HFFc6 (cell line): ENCODE data around the gene OR2T8. TPM values are rescaled to one million over a fixed set of nuclear protein-coding genes. Genes with fewer than 3 reads are reported as not detected.

ENCODE experiments used
- DNase-seq: peaks from one replicate; pipeline ENCODE4 v3.0.0-alpha.2; 2018
- H3K27ac Mint-ChIP-seq: 2 replicates; pipeline ENCODE4 v1.8.0; 2020; ENCODE audit warnings: mild to moderate bottlenecking, mixed read lengths
- H3K27me3 Mint-ChIP-seq: 2 replicates; pipeline ENCODE4 v1.8.0; 2021; ENCODE audit warnings: mild to moderate bottlenecking, moderate library complexity, mixed read lengths; ENCODE audit not compliant: insufficient read depth
- H3K36me3 Mint-ChIP-seq: 2 replicates; pipeline ENCODE4 v1.8.0; 2021; ENCODE audit warnings: low read depth, mixed read lengths
- H3K4me1 Mint-ChIP-seq: 2 replicates; pipeline ENCODE4 v1.8.0; 2020; ENCODE audit warnings: low read depth, mixed read lengths
- H3K4me3 Mint-ChIP-seq: 2 replicates; pipeline ENCODE4 v1.8.0; 2020; ENCODE audit warnings: mild to moderate bottlenecking, moderate library complexity, mixed read lengths
- H3K9me3 Mint-ChIP-seq: 2 replicates; pipeline ENCODE4 v1.8.0; 2020; ENCODE audit warnings: mild to moderate bottlenecking, mixed read lengths
- total RNA-seq, 6 experiments: library from RNA; stranded (reverse); fragmentation: NEBNext Ultra II Directional; extraction: Animal tissue kit (Norgen Biotek cat#: 25700); gene quantifications; 2 replicates in 1 of 6; 3 replicates in 5 of 6; pipeline ENCODE4 v1.2.3, GENCODE V29; 2021
- TF ChIP-seq, protein P1 (sequence below): fragments of 200-600 bp; sonication (generic); IDR thresholded peaks from 2 replicates; pipeline ENCODE4 v1.5.0; 2021; ENCODE audit warnings: antibody characterized with exemption, mild to moderate bottlenecking

OR2T8 gene
- total RNA-seq, 6 experiments from 2014 or later, result not detected

DNA sequence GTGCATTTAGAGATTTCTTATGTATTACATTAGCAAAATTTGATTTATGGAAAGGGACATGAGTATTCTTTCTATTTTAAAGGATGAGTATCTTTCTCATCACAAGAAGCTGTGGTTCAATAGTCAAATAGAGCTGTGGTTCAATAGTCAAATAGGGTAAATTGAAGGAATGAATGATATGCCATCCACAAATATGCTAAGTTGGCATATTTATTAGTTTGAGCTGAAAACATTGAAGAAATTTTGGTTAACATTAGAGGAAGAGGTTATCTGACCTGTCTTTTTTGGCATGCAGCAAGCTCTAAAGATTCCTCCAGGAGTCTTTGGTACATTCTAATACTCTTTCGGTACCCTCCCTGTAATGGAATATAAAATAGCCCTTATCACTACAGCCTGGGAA, 33.4 kb downstream of the OR2T8 start:
- H3K4me1 Mint-ChIP-seq, result no peaks in the 10 kb centered on the region
- H3K27me3 Mint-ChIP-seq, result no peaks in the 10 kb centered on the region; the same call in 1 of the 2 replicates
- TF ChIP-seq, protein P1, sequence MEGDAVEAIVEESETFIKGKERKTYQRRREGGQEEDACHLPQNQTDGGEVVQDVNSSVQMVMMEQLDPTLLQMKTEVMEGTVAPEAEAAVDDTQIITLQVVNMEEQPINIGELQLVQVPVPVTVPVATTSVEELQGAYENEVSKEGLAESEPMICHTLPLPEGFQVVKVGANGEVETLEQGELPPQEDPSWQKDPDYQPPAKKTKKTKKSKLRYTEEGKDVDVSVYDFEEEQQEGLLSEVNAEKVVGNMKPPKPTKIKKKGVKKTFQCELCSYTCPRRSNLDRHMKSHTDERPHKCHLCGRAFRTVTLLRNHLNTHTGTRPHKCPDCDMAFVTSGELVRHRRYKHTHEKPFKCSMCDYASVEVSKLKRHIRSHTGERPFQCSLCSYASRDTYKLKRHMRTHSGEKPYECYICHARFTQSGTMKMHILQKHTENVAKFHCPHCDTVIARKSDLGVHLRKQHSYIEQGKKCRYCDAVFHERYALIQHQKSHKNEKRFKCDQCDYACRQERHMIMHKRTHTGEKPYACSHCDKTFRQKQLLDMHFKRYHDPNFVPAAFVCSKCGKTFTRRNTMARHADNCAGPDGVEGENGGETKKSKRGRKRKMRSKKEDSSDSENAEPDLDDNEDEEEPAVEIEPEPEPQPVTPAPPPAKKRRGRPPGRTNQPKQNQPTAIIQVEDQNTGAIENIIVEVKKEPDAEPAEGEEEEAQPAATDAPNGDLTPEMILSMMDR, result no peak
- no peaks in the 10 kb centered on the region; the same call in 1 of the 2 replicates for H3K36me3 Mint-ChIP-seq
- no peak overlapping the region for H3K4me3 Mint-ChIP-seq
- no peak overlapping the region for H3K27ac Mint-ChIP-seq
- H3K9me3 Mint-ChIP-seq, result peaks cover 43% of the 10 kb centered on the region
- DNase-seq, result no peak

- TF ChIP-seq, protein P1, result no peak
- H3K9me3 Mint-ChIP-seq, result peaks cover 29% of the 10 kb centered on the region
Observed at GRCh38 chr1:247961791-247962190, 41.7 kb downstream of the OR2T8 start.

GRCh38 chr1:247962911-247963588, 43.0 kb downstream of the OR2T8 start:
- no peak for DNase-seq
- Mint-ChIP-seq H3K4me3 (no peak overlapping the region), H3K27ac (no peak overlapping the region), H3K27me3 (no peaks in the 10 kb centered on the region; the same call in 1 of the 2 replicates), H3K4me1 (no peaks in the 10 kb centered on the region), H3K36me3 (no peaks in the 10 kb centered on the region), H3K9me3 (peaks cover 21% of the 10 kb centered on the region)
- TF ChIP-seq, protein P1, result no peak

More at GRCh38 chr1:247961791-247962190, 41.7 kb downstream of the OR2T8 start:
- no peaks in the 10 kb centered on the region; the same call in 1 of the 2 replicates for H3K27me3 Mint-ChIP-seq
- no peaks in the 10 kb centered on the region; the same call in 1 of the 2 replicates for H3K36me3 Mint-ChIP-seq
- H3K27ac Mint-ChIP-seq, result no peak overlapping the region
- no peak overlapping the region for H3K4me3 Mint-ChIP-seq
- H3K4me1 Mint-ChIP-seq, result no peaks in the 10 kb centered on the region
- no peak for DNase-seq

DNA sequence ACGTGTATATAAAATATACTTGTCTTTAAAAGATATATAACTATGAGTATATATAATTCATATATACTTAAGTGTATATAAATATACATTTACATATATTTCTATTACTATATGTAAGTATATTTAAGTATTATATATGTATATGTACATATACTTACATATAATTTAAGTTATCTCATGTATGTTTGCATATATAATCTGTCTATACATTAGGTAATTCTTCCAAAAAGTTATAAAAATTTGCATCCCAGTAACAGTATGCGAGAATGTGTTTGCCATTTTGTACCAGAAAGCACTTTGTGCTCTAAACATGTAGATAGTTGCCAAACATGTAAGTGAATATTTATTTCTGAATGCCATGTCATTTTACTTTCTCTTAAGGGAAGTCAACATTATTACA, 44.9 kb downstream of the OR2T8 start, which contains the start of gene OR2AK2:
Gene OR2AK2, plus strand, starts transcription at position 301 of the 400 bp plus-strand sequence. CDS start 144 bp downstream, outside the sequence.
- no peaks in the 10 kb centered on the region for H3K27me3 Mint-ChIP-seq
- no peaks in the 10 kb centered on the region for H3K36me3 Mint-ChIP-seq
- no peaks in the 10 kb centered on the region for H3K4me1 Mint-ChIP-seq
- TF ChIP-seq, protein P1, result no peak
- no peak within 1 kb of the TSS for H3K4me3 Mint-ChIP-seq
- H3K27ac Mint-ChIP-seq, result no peak within 1 kb of the TSS
- peaks cover 15% of the 10 kb centered on the region for H3K9me3 Mint-ChIP-seq
- DNase-seq, result no peak

GRCh38 chr1:247966532-247967204, 46.6 kb downstream of the OR2T8 start:
- Mint-ChIP-seq H3K9me3 (peaks cover 18% of the 10 kb centered on the region), H3K4me1 (no peaks in the 10 kb centered on the region), H3K27ac (no peak overlapping the region), H3K4me3 (peak overlapping the region; percentile 20; the same call in 1 of the 2 replicates), H3K27me3 (no peaks in the 10 kb centered on the region), H3K36me3 (no peaks in the 10 kb centered on the region)
- no peak for DNase-seq
- TF ChIP-seq, protein P1, result no peak

Other genes with a start within 250 kb of the OR2T8 start
- not detected for gene OR13G1, start 240.5 kb upstream of the OR2T8 start, total RNA-seq
- gene OR6F1, start 203.6 kb upstream of the OR2T8 start, total RNA-seq, result not detected
- gene OR14K1, start 181.6 kb upstream of the OR2T8 start, total RNA-seq, result not detected
- gene OR14A2, start 172.1 kb upstream of the OR2T8 start, total RNA-seq, result not detected
- not detected for gene OR1C1, start 159.7 kb upstream of the OR2T8 start, total RNA-seq
- not detected for gene OR14A16, start 96.1 kb upstream of the OR2T8 start, total RNA-seq
- not detected for gene OR11L1, start 78.4 kb upstream of the OR2T8 start, total RNA-seq
- gene TRIM58, start 63.1 kb upstream of the OR2T8 start, total RNA-seq, result not detected
- gene OR2W3, start 24.7 kb upstream of the OR2T8 start, total RNA-seq, result not detected
- not detected for gene OR2AJ1, start 4.6 kb downstream of the OR2T8 start, total RNA-seq
- not detected for gene OR2L8, start 28.6 kb downstream of the OR2T8 start, total RNA-seq
- not detected for gene OR2AK2, start 45.0 kb downstream of the OR2T8 start, total RNA-seq
- not detected for gene OR2L5, start 93.4 kb downstream of the OR2T8 start, total RNA-seq
- gene OR2L2, start 109.8 kb downstream of the OR2T8 start, total RNA-seq, result under 1 TPM in 1 of 6 experiments, not detected in 5; 0.05 TPM
- not detected for gene OR2L3, start 126.6 kb downstream of the OR2T8 start, total RNA-seq
- not detected for gene OR2L13, start 174.9 kb downstream of the OR2T8 start, total RNA-seq
- gene OR2M5, start 224.9 kb downstream of the OR2T8 start, total RNA-seq, result not detected